Neural progenitor cell (in vitro differentiated cells): ENCODE measurements around the gene IER5L.

Source experiments
- CTCF ChIP-seq: fragments of 200-600 bp; sonication (generic); IDR thresholded peaks from 2 replicates; pipeline ENCODE4 v1.5.1; 2017; ENCODE audit warnings: antibody characterized with exemption, mild to moderate bottlenecking
- EZH2 ChIP-seq: fragments of 200-600 bp; sonication (generic); IDR thresholded peaks from 2 replicates; pipeline ENCODE4 v1.6.1; 2017; ENCODE audit warnings: antibody characterized with exemption, mild to moderate bottlenecking, moderate library complexity
- EZH2phosphoT487 ChIP-seq: fragments of 200-600 bp; sonication (generic); IDR thresholded peaks from 2 replicates; pipeline ENCODE4 v1.6.1; 2017; ENCODE audit warnings: antibody characterized with exemption

GRCh38 chr9:129193655-129194054 lies 15.6 kb upstream of the IER5L start:
- no peak for TF ChIP-seq CTCF
- TF ChIP-seq EZH2phosphoT487: no peak
- TF ChIP-seq EZH2: no peak
